K562 (cell line): ENCODE results near the gene CCDC3. TPM values are rescaled to one million over a fixed set of nuclear protein-coding genes. Genes with fewer than 3 reads are reported as not detected.

ENCODE experiments used
- ETV6 ChIP-seq, 3 experiments: fragments of 150-350 bp in 1 of 3; sonication (generic) in 1 of 3; formaldehyde crosslinking in 1 of 3; IDR thresholded peaks; 2 replicates each; pipeline versions ENCODE4 v1.6.1 to v1.8.0; 2014 to 2022; ENCODE audit warnings: borderline replicate concordance in 2 of 3, low read depth in 2 of 3, antibody characterized with exemption in 1 of 3, low read length in 1 of 3, mild to moderate bottlenecking in 1 of 3, missing genetic modification reagents in 1 of 3
- MXI1 ChIP-seq: IDR thresholded peaks from 2 replicates; pipeline ENCODE4 v1.6.1; 2011; ENCODE audit warnings: low read depth, mild to moderate bottlenecking, improper control_type of control experiment, low read length
- PML ChIP-seq: IDR thresholded peaks from 2 replicates; pipeline ENCODE4 v1.6.1; 2012; ENCODE audit warnings: low read length, inconsistent platforms
- PURB ChIP-seq: sonication (generic); formaldehyde crosslinking; IDR thresholded peaks from 2 replicates; pipeline ENCODE4 v1.9.0; 2021; ENCODE audit warnings: low read depth, mild to moderate bottlenecking, missing genetic modification reagents
- PYGO2 ChIP-seq: fragments of 450-650 bp; IDR thresholded peaks from 2 replicates; pipeline ENCODE4 v1.6.1; 2016; ENCODE audit warnings: mild to moderate bottlenecking, missing genetic modification characterization, moderate library complexity, missing compliant biosample characterization
- REST ChIP-seq, 2 experiments: fragments of 450-650 bp; formaldehyde crosslinking in 1 of 2; IDR thresholded peaks; 2 replicates each; pipeline versions ENCODE4 v1.4.0 to v1.6.1; 2014 to 2020; ENCODE audit warnings: mild to moderate bottlenecking in 2 of 2, borderline replicate concordance in 1 of 2, low read depth in 1 of 2
- ZNF586 ChIP-seq: fragments of 450-650 bp; formaldehyde crosslinking; conservative IDR thresholded peaks from 2 replicates; pipeline ENCODE4 v1.4.0; 2020; ENCODE audit warnings: mild to moderate bottlenecking, moderate library complexity
- ZNF609 ChIP-seq: sonication (generic); formaldehyde crosslinking; IDR thresholded peaks from 2 replicates; pipeline ENCODE4 v1.8.1; 2023; ENCODE audit warnings: missing genetic modification reagents, mild to moderate bottlenecking, borderline replicate concordance
- polyA plus RNA-seq, 8 experiments: library from polyadenylated mRNA; depleted of rRNA in 4 of 8; stranded (reverse) in 5 of 8; unstranded in 3 of 8; fragments of >200 nt; fragmentation: Nextera tagmentation in 2 of 8; fragmentation: Illumina TruSeq in 1 of 8; extraction: Ambion mirVana in 2 of 8; extraction: Trizol in 1 of 8; gene quantifications; 2 replicates each; pipeline versions ENCODE4 v1.2.1 to v1.2.3, GENCODE V29; 2011 to 2014; ENCODE audit warnings: inconsistent platforms in 1 of 8, missing spikeins in 1 of 8
- total RNA-seq, 7 experiments: library from RNA; depleted of rRNA in 6 of 7; stranded (reverse); fragments of >200 nt in 6 of 7; fragmentation: Illumina TruSeq in 2 of 7; extraction: Trizol in 2 of 7; gene quantifications; 2 replicates each; pipeline versions ENCODE4 v1.2.1 to v1.2.3, GENCODE V29; 2011 to 2021; ENCODE audit warnings: low replicate concordance in 1 of 7

Gene CCDC3
- total and polyA plus RNA-seq, 9 of the 15 experiments (the other 6 are each of a cell fraction or from before 2014, with no cell fraction given), result not detected

- TF ChIP-seq REST (IDR thresholded peaks at IDR 0.05; ENCODE audit: borderline replicate concordance) (no peak), REST (CRISPR knock-in tag; IDR thresholded peaks at IDR 0.05; ENCODE audit: low read depth) (no peak), ZNF609 (CRISPR knock-in tag) (no peak), PURB (CRISPR knock-in tag) (no peak), ETV6 (IDR thresholded peaks at IDR 0.05; ENCODE audit: borderline replicate concordance in 1 of 2, low read depth in 2 of 2, low read length in 1 of 2) (no peak), ETV6 (CRISPR knock-in tag; IDR thresholded peaks at IDR 0.05; ENCODE audit: borderline replicate concordance) (no peak), PYGO2 (tag) (no peak), ZNF586 (CRISPR knock-in tag) (no peak), PML (no peak), MXI1 (no peak)
Measured at GRCh38 chr10:12999849-13000248, 1.7 kb downstream of the CCDC3 start (continued).
